HCT116 (cell line): Measurements from ENCODE around the gene CTCF. TPM values are rescaled to one million over a fixed set of nuclear protein-coding genes. Genes with fewer than 3 reads are reported as not detected.
A peak's percentile ranks its signal among the peaks of the same experiment; 100 is the strongest.

Experiments
- ATAC-seq: fragments of 200-7000 bp; cut with Tn5 transposase; 2 replicates; pipeline ENCODE4 v1.9.1; 2020; ENCODE audit warnings: mild to moderate bottlenecking, moderate library complexity
- BruUV-seq: library from RNA; stranded (reverse); fragments of 400-500 nt; replicated peaks from 2 replicates; lab custom pipeline; 2021; lab: Mats Ljungman, UMichigan
- CTCF ChIA-PET: fragments of 300-600 bp; sonication (Branson Sonifier 250); formaldehyde crosslinking; loops from one replicate; lab custom pipeline; 2021; ENCODE audit warnings: antibody characterized with exemption; lab: Charles Lee
- POLR2A ChIA-PET: fragments of 300-600, 350-600 bp; sonication (Branson Sonifier 250); formaldehyde crosslinking; loops from one replicate; lab custom pipeline; 2021; ENCODE audit warnings: antibody characterized with exemption; lab: Charles Lee
- RAD21 ChIA-PET, 2 experiments: fragments of 300-600 bp; sonication (Branson Sonifier 250); formaldehyde crosslinking; loops; one replicate each; lab custom pipeline; 2023; ENCODE audit warnings: low total read pairs in 2 of 2; ENCODE audit not compliant: uncharacterized antibody in 2 of 2, unreplicated experiment in 2 of 2, low non-redundant PET in 1 of 2; lab: Charles Lee
- DNase-seq: peaks from one replicate; pipeline ENCODE4 v3.0.0-alpha.2; 2010; ENCODE audit warnings: low read depth, low spot score
- H2AFZ ChIP-seq: fragments of 200-600 bp; shearing (Covaris generic), sonication (generic); 2 replicates; pipeline ENCODE4 v1.6.1; 2017; ENCODE audit warnings: low read depth, mixed run types, mixed read lengths, antibody characterized with exemption, low read length; ENCODE audit not compliant: poor library complexity, severe bottlenecking
- H3K27ac ChIP-seq: 2 replicates; pipeline ENCODE4 v1.5.1; 2012; ENCODE audit warnings: low read depth, low read length
- H3K27me3 ChIP-seq: fragments of 200-600 bp; sonication (generic); 2 replicates; pipeline ENCODE4 v1.6.1; 2016; ENCODE audit warnings: mixed run types, low read length, mixed read lengths; ENCODE audit not compliant: insufficient read depth
- H3K36me3 ChIP-seq, 2 experiments: fragments of 200-500 bp in 1 of 2; fragments of 200-600 bp in 1 of 2; sonication (Bioruptor generic) in 1 of 2; sonication (generic) in 1 of 2; 2 replicates each; pipeline versions ENCODE4 v1.5.1 to v1.6.1; 2014 to 2016; ENCODE audit warnings: low read length in 2 of 2, inconsistent platforms in 1 of 2, mixed read lengths in 1 of 2, mixed run types in 1 of 2; ENCODE audit not compliant: insufficient read depth in 2 of 2, control insufficient read depth in 1 of 2
- H3K4me1 ChIP-seq, 2 experiments: fragments of 200-600 bp in 1 of 2; sonication (generic) in 1 of 2; 2 replicates each; pipeline versions ENCODE4 v1.5.1 to v1.6.1; 2012 to 2017; ENCODE audit warnings: low read length in 2 of 2, inconsistent platforms in 1 of 2, mild to moderate bottlenecking in 1 of 2, mixed read lengths in 1 of 2, mixed run types in 1 of 2, moderate library complexity in 1 of 2; ENCODE audit not compliant: insufficient read depth in 2 of 2, control insufficient read depth in 1 of 2
- H3K4me2 ChIP-seq: fragments of 200-600 bp; sonication (generic); 2 replicates; pipeline ENCODE4 v1.6.1; 2017; ENCODE audit warnings: mixed run types, low read length, mixed read lengths
- H3K4me3 ChIP-seq, 2 experiments: fragments of 200-600 bp in 1 of 2; sonication (generic) in 1 of 2; replicated peaks in 1 of 2; 2 replicates each; pipeline ENCODE4 v1.5.1; 2011 to 2016; ENCODE audit warnings: low read length in 2 of 2, control low read depth in 1 of 2, low read depth in 1 of 2, mild to moderate bottlenecking in 1 of 2, mixed read lengths in 1 of 2, mixed run types in 1 of 2
- H3K79me2 ChIP-seq: fragments of 200-600 bp; sonication (generic); 2 replicates; pipeline ENCODE4 v1.6.1; 2017; ENCODE audit warnings: mild to moderate bottlenecking, mixed run types, low read length, moderate library complexity, mixed read lengths; ENCODE audit not compliant: insufficient read depth
- H3K9ac ChIP-seq: fragments of 200-600 bp; sonication (generic); 2 replicates; pipeline ENCODE4 v1.6.1; 2016; ENCODE audit warnings: low read length, mixed read lengths
- H3K9me2 ChIP-seq: fragments of 200-600 bp; sonication (generic), shearing (Covaris generic); 2 replicates; pipeline ENCODE4 v1.6.1; 2017; ENCODE audit warnings: mixed run types, mild to moderate bottlenecking, moderate library complexity; ENCODE audit not compliant: insufficient read depth
- H3K9me3 ChIP-seq, 2 experiments: fragments of 200-500 bp in 1 of 2; fragments of 200-600 bp in 1 of 2; sonication (Bioruptor generic) in 1 of 2; sonication (generic) in 1 of 2; 2 replicates each; pipeline ENCODE4 v1.6.1; 2014 to 2017; ENCODE audit warnings: low read length in 2 of 2, mixed read lengths in 2 of 2, inconsistent platforms in 1 of 2, low read depth in 1 of 2, mild to moderate bottlenecking in 1 of 2, mixed run types in 1 of 2, moderate library complexity in 1 of 2; ENCODE audit not compliant: control insufficient read depth in 1 of 2, insufficient read depth in 1 of 2
- H4K20me1 ChIP-seq: fragments of 200-600 bp; sonication (generic), shearing (Covaris generic); 2 replicates; pipeline ENCODE4 v1.6.1; 2017; ENCODE audit warnings: mixed run types, mild to moderate bottlenecking, moderate library complexity; ENCODE audit not compliant: insufficient read depth
- ATF3 ChIP-seq: IDR thresholded peaks from 2 replicates; pipeline ENCODE4 v1.6.1; 2012
- CTCF ChIP-seq, 3 experiments: fragments of 200-600 bp in 1 of 3; sonication (generic) in 1 of 3; IDR thresholded peaks in 2 of 3; conservative IDR thresholded peaks in 1 of 3; 2 replicates each; pipeline ENCODE4 v1.5.1; 2012 to 2017; ENCODE audit warnings: low read depth in 2 of 3, low read length in 2 of 3, antibody characterized with exemption in 1 of 3, borderline replicate concordance in 1 of 3, control low read depth in 1 of 3, mild to moderate bottlenecking in 1 of 3, mixed read lengths in 1 of 3, mixed run types in 1 of 3, moderate library complexity in 1 of 3; ENCODE audit not compliant: insufficient read depth in 1 of 3
- EGR1 ChIP-seq: IDR thresholded peaks from 2 replicates; pipeline ENCODE4 v1.6.1; 2012; ENCODE audit warnings: low read depth
- JUND ChIP-seq: IDR thresholded peaks from 2 replicates; pipeline ENCODE4 v1.6.1; 2012
- POLR2A ChIP-seq: IDR thresholded peaks from 2 replicates; pipeline ENCODE4 v1.7.0; 2011; ENCODE audit warnings: borderline replicate concordance; ENCODE audit not compliant: insufficient read depth, insufficient read length; ENCODE audit errors: extremely low read depth
- POLR2AphosphoS5 ChIP-seq: IDR thresholded peaks from 2 replicates; pipeline ENCODE4 v1.6.1; 2011; ENCODE audit warnings: mild to moderate bottlenecking, low read depth, low read length, moderate library complexity
- SRF ChIP-seq: IDR thresholded peaks from 2 replicates; pipeline ENCODE4 v1.6.1; 2012; ENCODE audit warnings: low read depth
- YY1 ChIP-seq: IDR thresholded peaks from 2 replicates; pipeline ENCODE4 v1.6.1; 2011; ENCODE audit warnings: low read length, low read depth, moderate library complexity, mild to moderate bottlenecking; ENCODE audit not compliant: insufficient replicate concordance; ENCODE audit errors: extremely low read depth
- ZBTB33 ChIP-seq: IDR thresholded peaks from 2 replicates; pipeline ENCODE4 v1.6.1; 2011; ENCODE audit warnings: mild to moderate bottlenecking, low read length, moderate library complexity; ENCODE audit not compliant: insufficient replicate concordance; ENCODE audit errors: extremely low read depth
- ZFX ChIP-seq: fragments of 450-650 bp; IDR thresholded peaks from 2 replicates; pipeline ENCODE4 v1.6.1; 2017
- intact Hi-C: fragments of 100-400 bp; cut with micrococcal nuclease; formaldehyde crosslinking; loops from 2 replicates; pipeline ENCODE4 v1.10.0; 2022
- total RNA-seq: library from RNA; stranded (reverse); gene quantifications from one replicate; pipeline ENCODE4 v1.2.1, GENCODE V29; 2021; ENCODE audit not compliant: unreplicated experiment

The CTCF gene
- total RNA-seq, 1 experiment from 2014 or later, result 48.3 TPM

- ATAC-seq (peak; percentile 70), DNase-seq (peak; percentile 79)
- H3K4me2 ChIP-seq, result peak within 1 kb of the TSS; percentile 94
- peaks cover 0 to 6% of the 10 kb centered on the region in 2 experiments; a peak in 1 of 4 replicates for H3K36me3 ChIP-seq
- H3K27ac ChIP-seq, result peak within 1 kb of the TSS; percentile 87
- peaks cover 19% of the 10 kb centered on the region; the same call in 1 of the 2 replicates for H3K79me2 ChIP-seq
- TSS peak; percentile 77 for BruUV-seq
- intact Hi-C loops, result loop anchor here (10.0 kb wide), 1 partner anchor 705 kb away; no protein-coding TSS in a partner anchor
- TF ChIP-seq POLR2A, result peak; percentile 85
- TF ChIP-seq ZBTB33, result no peak
- no peak for TF ChIP-seq YY1
- TF ChIP-seq EGR1, result no peak
- no peak for TF ChIP-seq SRF
- TF ChIP-seq POLR2AphosphoS5, result peak; percentile 85
- peak; percentile 93 for TF ChIP-seq ZFX
- no peak for TF ChIP-seq CTCF (IDR thresholded peaks at IDR 0.05 in 2 of 3, conservative IDR thresholded peaks at IDR 0.05 in 1 of 3; ENCODE audit: borderline replicate concordance in 1 of 3, insufficient read depth in 1 of 3, low read depth in 2 of 3, low read length in 2 of 3)
- TF ChIP-seq JUND, result no peak
- TF ChIP-seq ATF3, result no peak
- H4K20me1 ChIP-seq, result no peaks in the 10 kb centered on the region
- H3K4me3 ChIP-seq, result peak within 1 kb of the TSS; percentile 87 to 90
- H3K9ac ChIP-seq, result peak within 1 kb of the TSS; percentile 78
- CTCF ChIA-PET, result interaction anchor here (0.6 to 1.5 kb wide), 8 partner anchors 12 to 604 kb away, joined by 3 to 23 read pairs (median 4); partner anchors contain the start of gene SLC7A6
- no peaks in the 10 kb centered on the region for H3K9me2 ChIP-seq
- RAD21 ChIA-PET, result interaction anchor here in 1 of 2 experiments (0.6 kb wide), 1 partner anchor 126 kb away, joined by 3 read pairs; no protein-coding TSS in a partner anchor
- H3K9me3 ChIP-seq, result no peaks in the 10 kb centered on the region
- no peak within 1 kb of the TSS for H2AFZ ChIP-seq
- peaks cover 3 to 27% of the 10 kb centered on the region in 2 experiments; a peak in 3 of 4 replicates for H3K4me1 ChIP-seq
- H3K27me3 ChIP-seq, result no peaks in the 10 kb centered on the region
- POLR2A ChIA-PET, result interaction anchor here (0.8 to 1.0 kb wide), 5 partner anchors 12 to 185 kb away, joined by 3 to 5 read pairs (median 3); partner anchors contain the start of gene CTCF
These were observed 97.6 kb downstream of the CTCF start, which contains the start of gene ACD for GRCh38 chr16:67659675-67660563. ACD (minus strand) TSS chr16:67660260; CDS start chr16:67660220, 40 bp downstream.
